Suppressor macrophage treated with lipopolysaccharide for 1 hour (primary cell): ENCODE results near the gene THAP3.
A peak's percentile ranks its signal among the peaks of the same experiment; 100 is the strongest.

Experiments
- DNase-seq, 3 donors: peaks; one replicate each; pipeline ENCODE4 v3.0.0-alpha.2; 2020 to 2022

The THAP3 gene

GRCh38 chr1:6624710-6625583 is at the start of gene THAP3:
Gene THAP3 (plus strand): TSS chr1:6624868. CDS start chr1:6625219, 351 bp downstream.
- peak; percentile 92 to 97 (median 94) for DNase-seq

- no peak for DNase-seq
Observed at GRCh38 chr1:6577831-6578525, 46.7 kb upstream of the THAP3 start.

- no peak for DNase-seq
Observed at GRCh38 chr1:6578624-6579373, 45.9 kb upstream of the THAP3 start.

GRCh38 chr1:6579374-6580118 is 45.1 kb upstream of the THAP3 start, which contains the start of gene ZBTB48:
Gene ZBTB48 (plus strand): TSS chr1:6579994. CDS start chr1:6580610, 616 bp downstream.
- peak; percentile 99 for DNase-seq

GRCh38 chr1:6580119-6580592 is 44.5 kb upstream of the THAP3 start:
- peak; percentile 64 to 65 (median 64) for DNase-seq

GRCh38 chr1:6580593-6581409 is 43.9 kb upstream of the THAP3 start:
- peak; percentile 50 to 61 (median 59) for DNase-seq

GRCh38 chr1:6581561-6582305 is 42.9 kb upstream of the THAP3 start:
- peak; percentile 88 to 89 (median 89) for DNase-seq

GRCh38 chr1:6582370-6582769 is 42.3 kb upstream of the THAP3 start:
- no peak for DNase-seq

- peak in 2 of 3 donors; percentile 36 to 39 for DNase-seq
Observed at GRCh38 chr1:6584126-6585080, 40.3 kb upstream of the THAP3 start.

- DNase-seq, result no peak
Observed at GRCh38 chr1:6585081-6585722, 39.5 kb upstream of the THAP3 start.

GRCh38 chr1:6585841-6586240 is 38.8 kb upstream of the THAP3 start:
- no peak for DNase-seq

- no peak for DNase-seq
Observed at GRCh38 chr1:6586404-6586816, 38.3 kb upstream of the THAP3 start.

GRCh38 chr1:6587261-6588005 is 37.2 kb upstream of the THAP3 start:
- no peak for DNase-seq

- DNase-seq, result no peak
Observed at GRCh38 chr1:6588128-6588892, 36.4 kb upstream of the THAP3 start.

GRCh38 chr1:6588893-6589520 is 35.7 kb upstream of the THAP3 start:
- peak; percentile 81 to 87 (median 82) for DNase-seq

- no peak for DNase-seq
Observed at GRCh38 chr1:6590046-6590445, 34.6 kb upstream of the THAP3 start.

GRCh38 chr1:6591222-6591621 is 33.4 kb upstream of the THAP3 start:
- DNase-seq, result peak; percentile 56 to 65 (median 64)
